Colonic mucosa (tissue), 4 donors: ENCODE results near the gene TCP1. TPM values are rescaled to one million over a fixed set of nuclear protein-coding genes. Genes with fewer than 3 reads are reported as not detected.

Experiments
- DNase-seq: peaks from one replicate; pipeline ENCODE4 v3.0.0-alpha.2; 2020
- H3K27ac ChIP-seq: fragments of 200-600 bp; one replicate; pipeline ENCODE4 v1.8.0; 2021
- H3K27me3 ChIP-seq: fragments of 200-600 bp; one replicate; pipeline ENCODE4 v1.8.0; 2021
- H3K36me3 ChIP-seq: fragments of 200-600 bp; one replicate; pipeline ENCODE4 v1.8.0; 2021
- H3K4me1 ChIP-seq: fragments of 200-600 bp; one replicate; pipeline ENCODE4 v1.8.0; 2021; ENCODE audit warnings: mild to moderate bottlenecking
- H3K4me3 ChIP-seq: fragments of 200-600 bp; one replicate; pipeline ENCODE4 v1.8.0; 2021
- H3K9ac ChIP-seq, 2 donors: one replicate each; pipeline ENCODE4 v1.7.0; 2013; ENCODE audit warnings: control low read depth in 2 of 2, low read depth in 2 of 2, low read length in 2 of 2
- H3K9me3 ChIP-seq: fragments of 200-600 bp; one replicate; pipeline ENCODE4 v1.8.0; 2021
- intact Hi-C: fragments of 100-400 bp; cut with DNase I; formaldehyde crosslinking; loops from one replicate; pipeline ENCODE4 v1.14.1; 2022
- total RNA-seq, 2 donors: library from RNA; stranded (reverse); fragmentation: NEBNext Ultra II Directional in 1 of 2; extraction: Animal tissue kit (Norgen Biotek cat#: 25700) in 1 of 2; gene quantifications; one replicate each; pipeline ENCODE4 v1.2.1, GENCODE V29; 2021
- TF ChIP-seq, protein P1 (sequence below): fragments of 200-600 bp; IDR thresholded peaks from one replicate; pipeline ENCODE4 v1.8.0; 2022; ENCODE audit warnings: antibody characterized with exemption, mild to moderate bottlenecking
- donor health status: healthy.
- donor health status: DM: no; HTN: no; CAD: no.
- donor health status: DM: no; HTN: no; CAD: no.

TCP1 gene
- total RNA-seq, 2 donors from 2014 or later, result 163 to 294 TPM

- Histone ChIP-seq H3K27me3 (no peaks in the 10 kb centered on the region), H3K9me3 (no peaks in the 10 kb centered on the region), H3K4me1 (peaks cover 3% of the 10 kb centered on the region), H3K4me3 (no peak overlapping the region), H3K27ac (no peak overlapping the region), H3K9ac (no peak overlapping the region), H3K36me3 (peaks cover 5% of the 10 kb centered on the region)
- TF ChIP-seq, protein P1, sequence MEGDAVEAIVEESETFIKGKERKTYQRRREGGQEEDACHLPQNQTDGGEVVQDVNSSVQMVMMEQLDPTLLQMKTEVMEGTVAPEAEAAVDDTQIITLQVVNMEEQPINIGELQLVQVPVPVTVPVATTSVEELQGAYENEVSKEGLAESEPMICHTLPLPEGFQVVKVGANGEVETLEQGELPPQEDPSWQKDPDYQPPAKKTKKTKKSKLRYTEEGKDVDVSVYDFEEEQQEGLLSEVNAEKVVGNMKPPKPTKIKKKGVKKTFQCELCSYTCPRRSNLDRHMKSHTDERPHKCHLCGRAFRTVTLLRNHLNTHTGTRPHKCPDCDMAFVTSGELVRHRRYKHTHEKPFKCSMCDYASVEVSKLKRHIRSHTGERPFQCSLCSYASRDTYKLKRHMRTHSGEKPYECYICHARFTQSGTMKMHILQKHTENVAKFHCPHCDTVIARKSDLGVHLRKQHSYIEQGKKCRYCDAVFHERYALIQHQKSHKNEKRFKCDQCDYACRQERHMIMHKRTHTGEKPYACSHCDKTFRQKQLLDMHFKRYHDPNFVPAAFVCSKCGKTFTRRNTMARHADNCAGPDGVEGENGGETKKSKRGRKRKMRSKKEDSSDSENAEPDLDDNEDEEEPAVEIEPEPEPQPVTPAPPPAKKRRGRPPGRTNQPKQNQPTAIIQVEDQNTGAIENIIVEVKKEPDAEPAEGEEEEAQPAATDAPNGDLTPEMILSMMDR, result no peak
- intact Hi-C loops, result no loop called here
- no peak for DNase-seq
These were observed 31.1 kb downstream of the TCP1 start for GRCh38 chr6:159758031-159759001.

DNA sequence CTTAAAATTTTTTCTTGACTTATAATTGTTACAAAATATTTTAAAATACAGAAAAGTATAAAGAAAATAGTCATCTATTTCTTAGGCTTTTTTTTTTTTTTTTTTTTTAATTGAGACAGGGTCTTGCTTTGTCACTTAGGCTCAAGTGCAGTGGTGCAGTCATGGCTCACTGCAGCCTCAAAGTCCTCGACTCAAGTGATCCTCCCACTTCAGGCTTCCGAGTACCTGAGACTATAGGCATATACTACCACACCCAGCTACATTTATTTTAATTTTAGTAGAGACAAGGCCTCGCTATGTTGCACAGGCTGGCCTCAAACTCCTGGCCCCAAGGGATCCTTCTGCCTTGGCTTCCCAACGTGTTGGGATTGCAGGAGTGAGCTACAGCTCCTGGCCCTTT, 32.9 kb downstream of the TCP1 start:
- peaks cover 5% of the 10 kb centered on the region for H3K36me3 ChIP-seq
- H3K4me1 ChIP-seq, result no peaks in the 10 kb centered on the region
- H3K27ac ChIP-seq, result no peak overlapping the region
- no peak overlapping the region for H3K9ac ChIP-seq
- TF ChIP-seq, protein P1, result no peak
- H3K9me3 ChIP-seq, result no peaks in the 10 kb centered on the region
- H3K27me3 ChIP-seq, result no peaks in the 10 kb centered on the region
- no peak for DNase-seq
- intact Hi-C loops, result no loop called here
- no peak overlapping the region for H3K4me3 ChIP-seq

DNA sequence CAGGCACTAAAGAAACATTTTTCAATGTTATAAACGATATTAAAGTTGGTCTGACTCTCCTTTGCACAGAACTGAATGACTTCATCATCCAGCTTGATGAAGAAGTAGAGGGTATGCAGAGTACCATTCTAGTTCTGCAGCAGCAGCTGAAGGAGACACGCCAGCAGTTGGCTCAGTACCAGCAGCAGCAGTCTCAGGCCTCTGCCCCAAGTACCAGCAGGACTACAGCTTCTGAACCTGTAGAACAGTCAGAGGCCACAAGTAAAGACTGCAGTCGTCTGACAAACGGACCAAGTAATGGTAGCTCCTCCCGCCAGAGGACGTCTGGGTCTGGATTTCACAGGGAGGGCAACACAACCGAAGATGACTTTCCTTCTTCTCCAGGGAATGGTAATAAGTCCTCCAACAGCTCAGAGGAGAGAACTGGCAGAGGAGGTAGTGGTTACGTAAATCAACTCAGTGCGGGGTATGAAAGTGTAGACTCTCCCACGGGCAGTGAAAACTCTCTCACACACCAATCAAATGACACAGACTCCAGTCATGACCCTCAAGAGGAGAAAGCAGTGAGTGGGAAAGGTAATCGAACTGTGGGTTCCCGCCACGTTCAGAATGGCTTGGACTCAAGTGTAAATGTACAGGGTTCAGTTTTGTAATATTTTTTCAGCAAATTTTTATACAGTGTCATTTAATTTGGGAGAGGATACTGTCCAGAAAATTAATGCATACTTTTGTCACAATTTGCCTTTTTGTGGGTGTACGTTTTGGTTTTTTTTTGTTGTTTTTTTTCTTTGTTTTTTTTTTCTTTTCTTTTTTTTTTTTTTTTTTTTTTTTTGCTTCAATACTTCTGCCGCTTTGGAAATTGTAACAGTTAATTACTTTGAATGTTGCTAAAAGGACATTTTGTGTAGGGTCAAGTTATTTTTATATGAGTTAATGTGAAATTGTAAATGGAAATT, 34.2 kb downstream of the TCP1 start:
- Histone ChIP-seq H3K27me3 (no peaks in the 10 kb centered on the region), H3K36me3 (peaks cover 5% of the 10 kb centered on the region), H3K9me3 (no peaks in the 10 kb centered on the region), H3K4me3 (no peak overlapping the region), H3K9ac (no peak overlapping the region), H3K4me1 (no peaks in the 10 kb centered on the region), H3K27ac (no peak overlapping the region)
- TF ChIP-seq, protein P1, result no peak
- intact Hi-C loops, result no loop called here
- no peak for DNase-seq

DNA sequence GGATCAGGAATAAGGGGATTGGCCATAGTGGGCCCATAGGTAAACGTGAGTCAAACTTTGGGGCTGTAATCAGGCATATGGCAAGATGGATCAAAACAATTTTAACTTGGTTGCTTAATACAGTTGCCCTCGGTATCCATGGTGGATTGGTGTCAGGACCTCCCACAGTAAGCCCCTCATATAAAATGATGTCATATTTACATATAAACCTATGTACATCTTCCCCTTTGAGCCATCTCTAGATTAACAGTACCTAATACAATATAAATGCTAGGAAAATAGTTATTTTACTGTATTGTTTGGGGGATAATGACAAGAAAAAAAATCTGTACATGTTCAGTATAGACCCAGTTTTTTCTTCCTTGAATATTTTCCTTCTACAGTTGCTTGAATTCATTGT, 35.0 kb downstream of the TCP1 start:
- H3K4me3 ChIP-seq, result no peak overlapping the region
- no peak overlapping the region for H3K27ac ChIP-seq
- H3K27me3 ChIP-seq, result no peaks in the 10 kb centered on the region
- intact Hi-C loops, result no loop called here
- H3K9me3 ChIP-seq, result no peaks in the 10 kb centered on the region
- TF ChIP-seq, protein P1, result no peak
- peaks cover 5% of the 10 kb centered on the region for H3K36me3 ChIP-seq
- no peaks in the 10 kb centered on the region for H3K4me1 ChIP-seq
- no peak overlapping the region for H3K9ac ChIP-seq
- DNase-seq, result no peak

GRCh38 chr6:159753081-159753872, 36.1 kb downstream of the TCP1 start:
- H3K4me3 ChIP-seq, result no peak overlapping the region
- H3K4me1 ChIP-seq, result no peaks in the 10 kb centered on the region
- no peaks in the 10 kb centered on the region for H3K27me3 ChIP-seq
- H3K36me3 ChIP-seq, result peaks cover 5% of the 10 kb centered on the region
- intact Hi-C loops, result no loop called here
- no peak overlapping the region for H3K9ac ChIP-seq
- no peak overlapping the region for H3K27ac ChIP-seq
- TF ChIP-seq, protein P1, result no peak
- H3K9me3 ChIP-seq, result no peaks in the 10 kb centered on the region
- DNase-seq, result no peak
